Activated T-cell treated with anti-CD3 and anti-CD28 coated beads for 1 hour (primary cell): ENCODE results near the gene ART3.
"Not testable (repeated sequence)": the region's sequence is repeated elsewhere in the genome, so short reads cannot be mapped to it uniquely, and the experiment has no call there.

ENCODE experiments used
- DNase-seq: peaks from one replicate; pipeline ENCODE4 v3.0.0-alpha.2; 2020; ENCODE audit warnings: low read depth

The ART3 gene, protein sequence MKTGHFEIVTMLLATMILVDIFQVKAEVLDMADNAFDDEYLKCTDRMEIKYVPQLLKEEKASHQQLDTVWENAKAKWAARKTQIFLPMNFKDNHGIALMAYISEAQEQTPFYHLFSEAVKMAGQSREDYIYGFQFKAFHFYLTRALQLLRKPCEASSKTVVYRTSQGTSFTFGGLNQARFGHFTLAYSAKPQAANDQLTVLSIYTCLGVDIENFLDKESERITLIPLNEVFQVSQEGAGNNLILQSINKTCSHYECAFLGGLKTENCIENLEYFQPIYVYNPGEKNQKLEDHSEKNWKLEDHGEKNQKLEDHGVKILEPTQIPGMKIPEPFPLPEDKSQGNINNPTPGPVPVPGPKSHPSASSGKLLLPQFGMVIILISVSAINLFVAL

DNA sequence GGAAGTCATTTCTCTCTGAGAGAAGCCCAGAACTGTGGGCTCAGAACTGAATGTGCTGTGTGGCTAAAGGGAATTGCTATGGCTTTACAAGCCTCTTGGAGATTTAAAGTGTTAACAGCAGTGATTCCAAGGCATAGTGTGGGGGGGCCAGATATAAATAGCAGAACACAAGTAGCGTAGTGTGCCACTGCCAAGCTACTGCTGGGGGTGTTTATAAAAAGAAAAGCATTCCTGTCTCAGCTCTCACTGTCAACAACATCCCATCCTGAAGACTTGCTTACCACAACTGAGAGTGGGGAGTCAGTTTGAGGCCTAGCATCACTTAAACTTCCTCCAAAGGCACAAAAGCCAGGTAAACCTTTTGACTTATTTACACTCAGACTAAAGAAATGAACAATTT lies at the start of gene ART3:
Gene ART3, plus strand, starts transcription at position 242 of the 400 bp plus-strand sequence. CDS start 1,181 bp downstream, outside the sequence.
- no peak for DNase-seq

GRCh38 chr4:76028350-76028765 lies 46.2 kb upstream of the ART3 start:
- no peak for DNase-seq

DNA sequence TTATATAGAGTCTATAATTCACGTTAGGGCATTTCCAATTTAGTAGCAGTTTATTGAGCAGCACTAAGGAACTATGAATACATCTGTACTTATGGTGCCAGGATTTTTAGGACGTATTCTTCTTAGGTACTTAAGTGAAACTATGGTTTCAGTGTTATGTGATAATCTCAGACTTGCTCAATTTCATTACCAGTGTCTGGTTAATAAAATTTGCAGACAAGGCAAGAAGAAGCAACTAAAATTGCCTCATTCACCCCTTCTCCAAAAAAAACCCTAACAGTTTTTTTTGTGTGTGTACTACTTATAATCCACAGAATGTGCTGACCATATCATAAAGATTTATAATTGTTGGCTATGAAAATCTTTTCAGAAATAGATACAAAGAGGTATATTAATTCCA lies 45.2 kb upstream of the ART3 start:
- no peak for DNase-seq

- no peak for DNase-seq
Observed at GRCh38 chr4:76035141-76035540, 39.4 kb upstream of the ART3 start.

DNA sequence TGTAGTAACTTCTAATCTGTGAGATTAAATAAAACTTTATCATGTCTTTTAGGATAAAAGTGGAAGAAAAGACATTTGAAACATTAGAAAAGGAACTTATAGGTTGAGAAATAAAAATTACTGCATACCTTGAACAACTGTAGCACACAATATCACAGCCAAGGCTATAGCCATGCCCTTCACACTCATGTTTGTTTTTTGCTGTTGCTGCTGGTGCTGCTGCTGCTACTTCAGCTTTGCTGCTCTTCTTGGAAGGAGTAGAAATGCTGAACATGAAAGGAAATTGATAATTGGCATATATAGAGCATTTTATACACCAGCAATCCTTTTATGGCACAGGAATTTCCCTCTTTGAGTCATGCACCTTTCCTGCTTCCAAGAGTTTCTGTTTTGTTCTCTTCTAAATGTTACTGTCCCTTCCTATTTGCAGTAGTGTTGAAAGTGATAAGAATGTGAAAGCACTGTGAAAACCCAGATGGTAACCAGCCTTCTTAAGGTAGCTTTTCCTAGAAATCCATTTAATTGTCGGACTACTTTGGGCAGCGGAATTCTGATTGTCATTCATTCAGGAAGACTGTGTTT lies 38.6 kb upstream of the ART3 start, which contains the start of gene CXCL11:
Gene CXCL11, minus strand, starts transcription at position 272 of the 582 bp plus-strand sequence. Its CDS starts 83 bp downstream, at position 189.
- no peak for DNase-seq

GRCh38 chr4:76036855-76037254 lies 37.7 kb upstream of the ART3 start:
- no peak for DNase-seq

GRCh38 chr4:76042241-76042998 lies 32.1 kb upstream of the ART3 start:
- DNase-seq: not testable (repeated sequence)

DNA sequence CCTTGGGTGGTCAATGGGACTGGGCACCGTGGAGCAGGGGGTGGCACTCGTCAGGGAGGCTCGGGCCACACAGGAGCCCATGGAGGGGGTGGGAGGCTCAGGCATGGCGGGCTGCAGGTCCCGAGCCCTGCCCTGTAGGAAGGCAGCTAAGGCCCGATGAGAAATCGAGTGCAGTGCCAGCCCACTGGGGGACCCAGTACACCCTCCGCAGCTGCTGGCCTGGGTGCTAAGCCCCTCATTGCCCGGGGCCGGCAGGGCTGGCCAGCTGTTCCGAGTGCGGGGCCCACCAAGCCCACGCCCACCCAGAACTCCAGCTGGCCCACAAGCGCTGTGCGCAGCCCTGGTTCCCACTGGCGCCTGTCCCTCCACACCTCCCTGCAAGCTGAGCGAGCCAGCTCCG lies 31.2 kb upstream of the ART3 start:
- DNase-seq: not testable (repeated sequence)

DNA sequence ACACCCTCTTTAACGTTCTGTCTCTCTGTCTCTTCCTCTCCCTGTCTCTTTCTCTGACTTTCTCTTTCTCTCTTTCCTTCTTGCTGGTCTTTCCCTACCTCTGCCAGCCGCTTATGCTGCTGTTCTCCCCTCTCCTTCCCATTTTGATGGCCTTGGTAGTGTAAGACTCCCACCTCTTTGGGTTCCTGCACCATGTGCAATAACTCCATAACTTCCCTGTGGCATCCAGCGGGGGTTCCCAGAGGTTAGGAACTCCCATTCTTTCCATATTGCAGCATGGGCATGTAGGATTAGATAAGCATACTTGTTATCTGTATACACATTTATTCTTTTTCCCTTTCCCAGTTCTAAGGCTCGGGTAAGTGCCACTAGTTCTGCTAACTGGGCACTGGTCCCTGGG lies 29.8 kb upstream of the ART3 start:
- not testable (repeated sequence) for DNase-seq

DNA sequence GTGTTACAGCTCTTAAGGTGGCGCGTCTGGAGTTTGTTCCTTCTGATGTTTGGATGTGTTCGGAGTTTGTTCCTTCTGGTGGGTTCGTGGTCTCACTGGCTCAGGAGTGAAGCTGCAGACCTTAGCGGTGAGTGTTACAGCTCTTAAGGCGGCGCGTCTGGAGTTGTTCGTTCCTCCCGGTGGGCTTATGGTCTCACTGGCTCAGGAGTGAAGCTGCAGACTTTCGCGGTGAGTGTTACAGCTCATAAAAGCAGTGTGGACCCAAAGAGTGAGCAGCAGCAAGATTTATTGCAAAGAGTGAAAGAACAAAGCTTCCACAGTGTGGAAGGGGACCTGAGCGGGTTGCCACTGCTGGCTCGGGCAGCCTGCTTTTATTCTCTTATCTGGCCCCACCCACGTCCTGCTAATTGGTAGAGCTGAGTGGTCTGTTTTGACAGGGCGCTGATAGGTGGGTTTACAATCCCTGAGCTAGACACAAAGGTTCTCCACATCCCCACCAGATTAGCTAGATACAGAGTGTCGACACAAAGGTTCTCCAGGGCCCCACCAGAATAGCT lies 24.6 kb upstream of the ART3 start:
- DNase-seq: not testable (repeated sequence)

DNA sequence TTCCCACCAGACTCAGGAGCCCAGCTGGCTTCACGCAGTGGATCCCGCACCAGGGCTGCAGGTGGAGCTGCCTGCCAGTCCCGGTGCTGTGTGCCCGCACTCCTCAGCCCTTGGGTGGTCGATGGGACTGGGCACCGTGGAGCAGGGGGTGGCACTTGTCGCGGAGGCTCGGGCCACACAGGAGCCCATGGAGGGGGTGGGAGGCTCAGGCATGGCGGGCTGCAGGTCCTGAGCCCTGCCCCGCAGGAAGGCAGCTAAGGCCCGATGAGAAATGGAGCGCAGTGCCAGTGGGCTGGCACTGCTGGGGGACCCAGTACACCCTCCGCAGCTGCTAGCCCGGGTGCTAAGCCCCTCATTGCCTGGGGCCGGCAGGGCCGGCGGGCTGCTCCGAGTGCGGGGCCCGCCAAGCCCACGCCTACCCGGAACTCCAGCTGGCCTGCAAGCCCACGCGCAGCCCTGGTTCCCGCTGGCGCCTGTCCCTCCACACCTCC lies 23.9 kb upstream of the ART3 start:
- DNase-seq: not testable (repeated sequence)

DNA sequence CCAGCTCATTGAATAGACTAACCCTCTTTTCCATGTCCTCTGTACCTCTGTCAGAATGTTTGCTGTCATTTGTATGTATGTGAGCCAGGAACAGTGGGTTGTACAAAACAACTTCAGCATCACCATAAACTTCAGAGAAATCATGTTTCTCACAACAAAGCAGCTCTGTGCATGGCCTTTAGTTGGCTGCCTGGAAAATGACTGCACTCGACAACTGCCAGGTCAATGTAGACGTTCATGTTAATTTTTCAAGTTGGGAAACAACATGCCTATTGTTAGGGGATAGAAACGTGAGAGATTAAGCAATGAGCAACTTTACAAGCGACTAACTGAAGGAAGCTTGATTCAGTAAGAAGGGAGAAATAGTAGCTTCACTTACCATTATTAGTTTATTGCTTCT lies 20.8 kb upstream of the ART3 start:
- no peak for DNase-seq

DNA sequence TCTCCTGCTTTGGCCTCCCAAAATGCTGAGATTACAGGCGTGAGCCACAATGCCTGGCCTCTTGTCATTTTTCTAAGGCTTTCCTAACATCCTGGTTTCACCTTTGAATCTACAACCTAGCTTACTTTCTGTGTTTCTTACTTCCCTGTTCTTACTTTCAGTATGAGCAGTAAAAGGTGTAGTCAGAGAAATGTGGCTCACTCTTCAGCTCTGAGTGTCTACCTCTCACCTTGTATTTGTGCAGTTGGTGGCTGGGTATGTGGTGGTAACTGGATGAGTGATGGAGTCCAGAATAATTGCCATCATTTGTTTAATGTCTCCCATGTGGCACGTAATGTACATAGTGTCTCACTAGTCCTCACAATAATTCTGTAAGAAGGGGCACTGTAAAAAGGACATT lies 19.5 kb upstream of the ART3 start:
- DNase-seq: no peak

DNA sequence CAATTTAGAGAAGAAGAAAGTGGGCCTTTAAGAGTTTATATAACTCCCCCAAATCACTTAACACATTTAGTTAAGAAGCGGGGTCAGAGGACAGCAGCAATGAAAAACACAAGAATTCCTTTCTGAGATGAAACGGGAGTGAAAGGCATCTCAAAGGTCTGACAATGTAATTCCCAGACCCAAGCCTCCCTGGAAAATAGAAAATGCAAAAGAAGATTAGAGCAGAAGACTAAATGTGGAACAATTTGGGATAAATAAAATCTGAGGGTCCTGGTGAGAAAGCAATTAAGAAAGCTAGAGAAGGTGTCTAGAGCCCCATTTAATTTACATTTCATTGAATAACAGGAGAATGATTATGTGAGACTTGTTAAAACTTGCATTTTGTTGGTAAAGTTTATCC lies 19.1 kb upstream of the ART3 start:
- DNase-seq: no peak

DNA sequence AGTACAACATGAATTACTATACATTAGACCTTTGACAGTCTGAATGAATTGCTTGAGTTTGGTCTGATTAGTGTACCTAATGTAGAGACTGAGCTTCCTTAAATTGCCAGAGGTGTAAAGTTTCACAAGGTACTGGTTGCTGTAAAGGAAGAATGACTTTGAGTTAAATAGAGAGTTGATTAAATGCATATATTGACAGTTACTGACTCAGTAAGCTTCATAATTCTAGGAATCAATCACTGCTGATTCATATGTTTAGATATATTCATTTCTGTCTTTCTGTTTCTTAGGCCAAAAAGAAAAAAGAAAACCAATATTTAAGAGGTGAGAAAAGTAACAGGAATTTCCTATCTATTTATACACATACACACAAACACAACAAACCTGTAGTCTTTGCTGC lies 16.2 kb upstream of the ART3 start:
- DNase-seq: no peak

DNA sequence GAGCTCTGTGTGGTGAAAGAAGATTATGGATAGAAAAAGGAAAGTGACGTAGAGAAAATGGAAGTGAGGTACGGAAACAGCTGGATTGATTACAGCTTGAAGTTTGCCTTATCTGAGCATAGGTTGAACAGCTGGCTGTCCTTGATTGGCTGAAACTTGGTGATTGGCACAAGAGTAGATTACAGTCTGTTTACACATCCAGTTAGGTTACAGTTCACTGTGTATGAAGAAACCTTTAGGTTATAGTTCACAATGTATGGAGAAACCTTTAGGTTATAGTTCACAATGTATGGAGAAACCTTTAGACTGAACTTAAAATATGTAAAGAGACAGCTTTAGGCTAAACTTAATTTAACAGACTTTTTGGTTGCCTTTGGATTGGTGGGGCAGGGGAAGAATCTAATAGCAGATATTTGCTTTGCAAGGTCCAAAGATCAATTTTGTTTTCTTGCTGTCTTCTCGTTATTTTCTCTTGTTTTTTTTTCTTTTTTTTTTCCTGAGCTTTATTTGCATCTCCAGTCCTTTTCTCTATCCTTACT lies 15.6 kb upstream of the ART3 start:
- no peak for DNase-seq

- DNase-seq: no peak
Observed at GRCh38 chr4:76059750-76060149, 14.8 kb upstream of the ART3 start.

GRCh38 chr4:76060506-76060905 lies 14.0 kb upstream of the ART3 start:
- DNase-seq: no peak

DNA sequence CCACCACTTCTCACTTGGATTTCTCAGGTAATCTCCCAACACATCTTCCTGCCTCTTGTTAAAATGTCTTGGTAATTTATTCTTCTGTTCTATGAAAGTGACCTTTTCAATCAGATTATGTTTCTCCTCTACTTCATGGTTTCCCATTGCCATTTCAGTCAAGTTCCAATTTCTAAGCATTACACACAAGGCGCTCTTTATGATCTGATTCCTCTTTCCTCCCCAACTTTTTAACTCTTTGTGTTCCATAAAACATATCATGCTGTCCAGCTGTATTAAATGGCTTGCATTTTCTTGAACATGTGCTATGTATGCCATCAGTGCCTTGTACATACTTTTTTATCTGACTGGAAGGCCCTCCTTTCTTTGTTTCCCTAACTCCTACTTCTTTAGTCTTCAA lies 13.1 kb upstream of the ART3 start:
- DNase-seq: no peak

GRCh38 chr4:76061982-76062381 lies 12.5 kb upstream of the ART3 start:
- no peak for DNase-seq

DNA sequence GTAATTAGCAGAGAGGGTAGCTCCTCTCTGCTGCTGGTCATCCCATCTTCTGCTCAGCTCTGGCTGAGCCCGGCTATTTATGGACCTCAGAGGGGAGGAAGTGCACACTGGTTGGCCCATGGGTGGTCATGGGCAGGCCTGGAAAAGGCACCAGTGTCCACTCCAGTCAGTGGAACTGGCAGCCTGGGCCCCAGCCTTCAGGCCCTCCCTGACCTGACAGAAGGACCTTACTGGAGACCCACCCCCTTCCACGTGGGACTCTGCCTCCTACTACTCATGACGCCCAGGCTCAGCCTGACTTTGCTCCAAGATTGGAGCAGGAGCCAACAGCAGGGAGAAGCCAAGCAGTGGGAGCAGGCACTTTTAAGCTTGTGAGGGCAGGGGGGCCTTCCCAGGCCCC lies 8.0 kb upstream of the ART3 start:
- DNase-seq: no peak

DNA sequence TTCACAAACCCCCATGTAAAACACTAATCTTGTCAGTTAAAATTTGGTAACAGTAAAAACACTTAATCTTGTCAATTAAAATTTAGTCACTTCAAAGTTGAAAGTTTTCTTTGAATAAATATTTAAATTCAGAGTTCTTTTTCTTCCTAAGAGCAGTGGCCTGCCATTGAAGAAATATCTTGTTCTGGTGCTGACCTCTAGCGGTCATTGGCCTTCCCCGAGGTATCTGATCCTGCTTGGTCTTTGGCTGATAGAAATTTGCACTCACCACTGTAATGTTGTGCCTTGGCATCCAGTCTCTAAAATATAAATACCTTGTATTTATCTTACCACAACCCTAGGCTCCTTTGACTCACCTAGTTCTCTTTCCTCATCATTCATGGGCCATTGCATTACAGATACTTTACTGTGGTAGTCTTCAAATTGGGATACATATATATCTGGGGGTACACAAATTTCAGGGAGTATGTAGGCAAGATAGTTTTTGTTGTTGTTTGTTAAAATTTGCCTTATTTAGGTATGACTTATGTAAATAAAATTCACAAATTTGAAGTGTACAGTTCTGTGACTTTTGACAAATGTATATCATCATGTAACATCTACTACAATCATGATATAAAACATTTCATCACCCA lies 6.7 kb upstream of the ART3 start:
- DNase-seq: peak; percentile 60
